ENCODE data around the gene ISX.

GRCh38 chr22:35099883-35100282, 33.9 kb downstream of the ISX start:
- no peak for TF ChIP-seq POLR2A (IDR thresholded peaks at IDR 0.05; ENCODE audit: low read depth, low read length)
- no peak for TF ChIP-seq POLR2AphosphoS5 (IDR thresholded peaks at IDR 0.05; ENCODE audit: low read depth, low read length)

Measured in GM12892 (cell line).